GM12865 (cell line): ENCODE measurements around the gene DIP2C.

Source experiments
- DNase-seq: peaks from one replicate; pipeline ENCODE4 v3.0.0; 2010; ENCODE audit warnings: low read depth
- H3K4me3 ChIP-seq: 2 replicates; pipeline ENCODE4 v1.5.1; 2011; ENCODE audit warnings: mild to moderate bottlenecking, low read depth, low read length, control low read depth
- TF ChIP-seq, protein P1 (sequence below): IDR thresholded peaks from 2 replicates; pipeline ENCODE4 v1.5.1; 2011; ENCODE audit warnings: low read length, control low read depth, low read depth, inconsistent platforms; ENCODE audit not compliant: insufficient read depth; ENCODE audit errors: missing control alignments

Gene DIP2C

GRCh38 chr10:474946-475345 is 214.5 kb downstream of the DIP2C start:
- H3K4me3 ChIP-seq, result no peak overlapping the region
- DNase-seq, result no peak
- TF ChIP-seq, protein P1, sequence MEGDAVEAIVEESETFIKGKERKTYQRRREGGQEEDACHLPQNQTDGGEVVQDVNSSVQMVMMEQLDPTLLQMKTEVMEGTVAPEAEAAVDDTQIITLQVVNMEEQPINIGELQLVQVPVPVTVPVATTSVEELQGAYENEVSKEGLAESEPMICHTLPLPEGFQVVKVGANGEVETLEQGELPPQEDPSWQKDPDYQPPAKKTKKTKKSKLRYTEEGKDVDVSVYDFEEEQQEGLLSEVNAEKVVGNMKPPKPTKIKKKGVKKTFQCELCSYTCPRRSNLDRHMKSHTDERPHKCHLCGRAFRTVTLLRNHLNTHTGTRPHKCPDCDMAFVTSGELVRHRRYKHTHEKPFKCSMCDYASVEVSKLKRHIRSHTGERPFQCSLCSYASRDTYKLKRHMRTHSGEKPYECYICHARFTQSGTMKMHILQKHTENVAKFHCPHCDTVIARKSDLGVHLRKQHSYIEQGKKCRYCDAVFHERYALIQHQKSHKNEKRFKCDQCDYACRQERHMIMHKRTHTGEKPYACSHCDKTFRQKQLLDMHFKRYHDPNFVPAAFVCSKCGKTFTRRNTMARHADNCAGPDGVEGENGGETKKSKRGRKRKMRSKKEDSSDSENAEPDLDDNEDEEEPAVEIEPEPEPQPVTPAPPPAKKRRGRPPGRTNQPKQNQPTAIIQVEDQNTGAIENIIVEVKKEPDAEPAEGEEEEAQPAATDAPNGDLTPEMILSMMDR, result no peak

- H3K4me3 ChIP-seq, result no peak overlapping the region
- DNase-seq, result no peak
- TF ChIP-seq, protein P1, result no peak
Observed at GRCh38 chr10:474406-474805, 215.1 kb downstream of the DIP2C start.

DNA sequence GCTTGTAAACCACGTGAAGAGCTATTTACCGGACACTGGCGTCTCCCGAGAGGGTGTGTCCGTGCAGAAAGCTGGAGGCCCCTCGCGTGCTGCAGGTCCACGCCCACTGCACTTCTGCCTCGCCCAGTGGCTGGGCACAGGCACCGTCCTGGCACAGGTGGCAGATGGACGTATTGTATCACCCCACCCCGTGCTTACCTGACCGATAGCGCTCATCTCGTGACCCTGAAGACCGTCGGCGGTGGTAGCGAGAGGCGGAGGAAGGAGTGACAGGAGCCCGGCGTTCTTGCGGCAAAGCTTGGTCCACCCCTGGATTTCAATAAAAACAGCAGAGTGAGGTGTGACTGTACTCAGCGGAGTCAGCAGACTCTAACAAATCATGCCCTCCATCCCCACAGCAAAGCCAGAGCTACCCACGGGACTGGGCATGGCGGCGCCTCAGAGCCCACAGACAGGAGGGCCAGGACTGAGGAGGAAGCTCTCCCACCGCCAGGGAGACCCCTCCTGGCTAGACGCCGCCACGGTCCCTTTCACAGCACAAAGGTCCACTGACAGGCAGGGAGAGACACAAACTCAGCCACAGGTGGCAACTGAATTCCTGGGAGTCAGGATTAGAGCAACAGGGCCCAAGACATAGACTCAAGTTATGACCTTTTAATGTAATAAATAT is 217.1 kb downstream of the DIP2C start:
- TF ChIP-seq, protein P1, result no peak

GRCh38 chr10:470339-471003 is 219.0 kb downstream of the DIP2C start:
- TF ChIP-seq, protein P1, result no peak
- H3K4me3 ChIP-seq, result no peak overlapping the region
- DNase-seq, result no peak

More for the DNA sequence above, 217.1 kb downstream of the DIP2C start:
- no peak for DNase-seq
- H3K4me3 ChIP-seq, result no peak overlapping the region

GRCh38 chr10:469947-470338 is 219.5 kb downstream of the DIP2C start:
- DNase-seq, result no peak
- H3K4me3 ChIP-seq, result no peak overlapping the region
- TF ChIP-seq, protein P1, result no peak

DNA sequence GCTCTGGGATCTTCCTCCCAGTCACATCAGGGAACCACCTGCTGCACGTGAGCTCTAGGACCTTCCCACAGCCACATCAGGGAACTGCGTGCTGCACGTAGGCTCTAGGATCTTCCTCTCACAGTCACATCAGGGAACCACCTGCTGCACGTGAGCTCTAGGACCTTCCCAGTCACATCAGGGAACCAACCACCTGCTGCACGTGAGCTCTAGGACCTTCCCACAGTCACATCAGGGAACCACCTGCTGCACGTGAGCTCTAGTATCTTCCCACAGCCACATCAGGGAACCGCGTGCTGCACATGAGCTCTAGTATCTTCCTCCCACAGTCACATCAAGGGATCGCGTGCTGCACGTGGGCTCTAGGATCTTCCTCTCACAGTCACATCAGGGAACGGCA is 229.7 kb downstream of the DIP2C start:
- no peak overlapping the region for H3K4me3 ChIP-seq
- no peak for DNase-seq
- TF ChIP-seq, protein P1, result no peak
